Dermis lymphatic vessel endothelial cell (primary cell): ENCODE data around the gene JOSD1. TPM values are rescaled to one million over a fixed set of nuclear protein-coding genes. Genes with fewer than 3 reads are reported as not detected.

Experiments used
- total RNA-seq: library from RNA; depleted of rRNA; stranded (reverse); fragments of >200 nt; gene quantifications from 2 replicates; pipeline ENCODE4 v1.2.1, GENCODE V29; 2014

Gene JOSD1
- total RNA-seq: 76.0 and 84.6 TPM in 2 replicates

DNA sequence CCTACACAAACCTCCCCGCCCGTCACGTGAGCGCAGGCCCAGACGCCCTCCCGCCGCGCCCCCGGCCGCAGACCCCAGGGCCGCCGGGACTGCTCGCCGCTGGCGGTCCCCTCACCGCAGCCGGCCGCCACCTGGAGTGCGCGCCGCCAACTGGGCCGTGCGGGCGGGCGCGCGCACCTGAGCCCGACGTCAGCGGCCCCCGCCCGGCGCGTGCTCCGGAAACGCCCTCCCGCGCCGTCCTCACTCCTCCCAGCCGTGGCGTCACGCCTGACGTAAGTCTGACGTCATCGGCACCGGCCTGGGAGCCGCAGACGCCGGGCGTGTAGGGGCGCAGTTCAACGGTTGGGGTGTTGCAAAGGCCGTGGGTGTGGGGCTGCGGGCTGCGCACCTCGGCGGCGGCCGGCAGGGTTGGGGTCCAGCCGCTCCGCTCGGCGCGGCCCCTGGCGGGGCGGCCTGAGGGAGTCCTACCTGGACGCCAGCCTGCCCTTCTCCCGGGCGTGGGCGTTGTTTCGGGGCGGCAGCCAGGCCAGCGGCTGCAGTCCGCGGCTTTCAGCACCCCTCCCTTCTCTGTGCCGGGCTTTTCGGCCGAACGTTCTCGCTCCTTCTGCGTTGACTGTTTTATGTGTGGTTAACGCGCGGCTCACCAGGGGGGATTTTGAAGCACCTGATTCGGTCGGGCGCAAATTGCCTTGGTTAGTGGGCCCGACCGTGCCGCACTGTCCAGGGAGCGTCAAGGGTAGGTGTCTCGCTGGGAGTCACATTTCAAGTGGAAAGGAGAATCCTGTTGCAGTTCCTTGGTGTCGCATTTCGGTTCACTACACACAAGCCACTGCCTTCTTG lies at the start of gene JOSD1:
TSS of gene JOSD1 (minus strand) at position 155 of the 840 bp plus-strand sequence. CDS start 956 bp downstream, outside the sequence.

DNA sequence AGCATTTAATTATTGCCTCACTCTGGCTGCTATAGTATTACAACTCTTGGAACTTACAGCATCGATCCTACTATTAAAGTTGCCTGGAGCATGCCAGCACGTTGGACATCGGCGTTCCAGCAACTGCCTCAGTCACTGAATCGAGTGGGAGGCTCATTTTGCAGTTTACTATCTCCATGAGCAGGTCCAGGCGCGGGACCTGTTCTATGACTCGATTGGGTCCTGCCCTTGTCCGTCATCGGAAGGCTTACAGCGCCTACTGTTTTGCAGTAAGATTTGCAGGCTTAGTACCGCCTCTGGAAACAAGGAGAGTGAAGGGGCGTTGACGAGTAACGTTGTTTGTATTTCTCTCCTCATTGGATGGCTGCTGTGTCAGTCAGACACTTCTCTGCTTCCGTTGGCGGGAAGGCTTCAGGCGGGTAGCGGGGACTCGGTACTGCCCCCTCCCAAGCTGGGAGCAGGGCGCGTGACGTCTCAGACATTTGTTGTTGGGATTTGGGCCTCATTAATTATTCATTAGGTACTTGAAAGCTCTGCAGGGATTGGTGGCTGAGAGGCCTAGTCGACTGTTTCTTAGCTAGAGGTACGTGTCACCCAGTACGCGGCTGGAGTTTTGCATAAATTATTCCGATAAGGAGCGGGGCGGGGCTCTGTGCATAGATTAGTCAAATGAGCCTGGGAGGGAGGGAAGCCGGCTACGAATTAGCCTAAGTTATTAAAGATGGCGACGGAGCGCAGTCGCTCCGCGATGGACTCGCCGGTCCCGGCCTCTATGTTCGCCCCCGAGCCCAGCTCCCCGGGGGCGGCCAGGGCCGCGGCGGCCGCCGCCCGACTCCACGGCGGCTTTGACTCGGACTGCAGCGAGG lies 4.7 kb upstream of the JOSD1 start, which contains the start of gene GTPBP1:
TSS of gene GTPBP1 (plus strand) at position 710 of the 866 bp plus-strand sequence. CDS start at position 722, 12 bp downstream.

DNA sequence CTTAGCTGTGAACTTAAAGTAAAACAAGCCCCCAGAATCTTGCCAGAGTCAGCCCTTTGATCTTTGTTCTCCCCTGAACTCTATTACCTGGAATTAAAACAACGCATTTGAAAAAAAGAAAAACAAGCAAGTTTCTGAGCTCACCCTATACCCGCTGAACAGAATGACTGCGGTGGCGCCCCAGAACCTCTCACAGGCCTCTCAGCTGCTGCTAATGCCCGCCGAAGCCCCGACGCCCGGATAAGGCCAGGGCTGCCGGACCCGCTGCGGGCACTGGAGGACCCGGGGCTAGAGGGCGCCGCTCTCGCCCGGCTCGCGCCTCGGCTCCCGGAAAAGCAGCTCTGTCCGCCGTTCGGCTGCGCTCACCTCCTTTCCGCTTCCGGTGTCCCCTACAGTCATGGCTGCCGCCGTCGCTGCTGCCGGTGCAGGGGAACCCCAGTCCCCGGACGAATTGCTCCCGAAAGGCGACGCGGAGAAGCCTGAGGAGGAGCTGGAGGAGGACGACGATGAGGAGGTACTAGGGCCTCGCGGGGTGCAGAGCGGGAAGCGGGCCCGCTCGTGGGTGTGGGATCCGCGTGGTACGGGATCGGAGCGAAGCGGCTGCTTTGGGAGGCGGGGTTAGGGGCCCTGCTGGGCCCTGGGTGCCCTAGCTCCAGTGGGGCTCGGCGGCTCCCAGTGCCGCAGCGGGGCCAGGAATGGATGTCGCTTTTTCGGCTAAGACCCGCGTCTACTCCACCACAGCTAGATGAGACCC lies 19.0 kb downstream of the JOSD1 start, which contains the start of gene TOMM22:
TSS of gene TOMM22 (plus strand) at position 376 of the 754 bp plus-strand sequence. CDS start at position 398, 22 bp downstream.

DNA sequence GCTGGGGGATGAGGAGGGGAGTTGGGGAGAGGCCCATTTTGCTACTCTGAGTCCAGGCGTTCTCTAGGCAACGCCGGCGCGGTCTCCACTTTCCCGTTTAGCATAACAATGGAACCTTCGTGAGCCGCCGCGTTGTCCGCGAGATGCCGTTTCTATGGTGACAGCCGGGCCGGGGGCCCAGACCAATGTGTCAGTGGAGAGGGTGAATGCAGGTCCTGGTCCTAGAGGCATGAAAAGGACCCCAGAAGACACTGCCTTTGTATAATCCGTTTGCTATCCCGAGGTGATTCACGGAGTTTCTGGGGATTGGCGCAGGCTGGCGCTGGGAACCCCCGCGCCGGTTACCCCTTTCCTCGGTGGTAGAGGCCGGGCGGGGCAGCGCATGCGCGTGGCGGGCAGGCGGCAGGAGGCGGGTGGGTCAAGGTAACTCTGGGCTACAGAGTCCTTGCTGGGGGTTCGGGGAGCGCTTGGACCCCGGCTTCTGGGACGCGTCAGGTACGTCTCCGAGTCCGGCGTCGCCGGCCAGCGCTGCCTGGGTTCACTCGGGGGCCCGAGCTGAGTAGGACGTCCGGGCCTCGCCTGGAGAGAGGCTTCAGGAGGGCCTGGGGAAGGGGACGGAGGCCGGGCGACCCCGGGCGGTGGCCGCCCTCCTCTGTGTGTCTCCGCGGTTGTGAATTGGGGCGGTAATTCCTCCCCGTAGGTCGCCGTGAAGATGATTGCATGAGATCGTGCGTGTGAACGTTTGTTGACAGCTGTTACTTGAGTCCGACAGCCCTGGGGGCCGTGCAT lies 44.3 kb downstream of the JOSD1 start, which contains the start of the genes CBY1 and FAM227A:
TSS of gene CBY1 (plus strand) at position 383 of the 789 bp plus-strand sequence. CDS start 11,417 bp downstream, outside the sequence.
TSS of gene FAM227A (minus strand) at position 137 of the 789 bp plus-strand sequence. CDS start 6,224 bp downstream, outside the sequence.

Other genes starting within 250 kb of the JOSD1 start
- gene KCNJ4, start 245.7 kb downstream of the JOSD1 start, total RNA-seq: not detected in 2 replicates
- gene KDELR3, start 232.8 kb downstream of the JOSD1 start, total RNA-seq: 18.1 and 28.8 TPM in 2 replicates
- 291 and 453 TPM in 2 replicates for gene DDX17, start 194.6 kb downstream of the JOSD1 start, total RNA-seq
- 0.76 and 1.1 TPM in 2 replicates for gene DMC1, start 130.8 kb downstream of the JOSD1 start, total RNA-seq
- gene FAM227A, start 44.6 kb downstream of the JOSD1 start, total RNA-seq: 0.11 and 0.60 TPM in 2 replicates
- gene CBY1, start 44.3 kb downstream of the JOSD1 start, total RNA-seq: 17.2 and 17.8 TPM in 2 replicates
- gene TOMM22, start 19.0 kb downstream of the JOSD1 start, total RNA-seq: 73.8 and 78.2 TPM in 2 replicates
- gene GTPBP1, start 5.0 kb upstream of the JOSD1 start, total RNA-seq: 19.2 and 19.9 TPM in 2 replicates
- gene SUN2, start 55.1 kb upstream of the JOSD1 start, total RNA-seq: 106 and 114 TPM in 2 replicates
- gene DNAL4, start 93.2 kb upstream of the JOSD1 start, total RNA-seq: 14.7 and 17.0 TPM in 2 replicates
- gene NPTXR, start 143.1 kb upstream of the JOSD1 start, total RNA-seq: 0.09 and 0.11 TPM in 2 replicates
- 12.0 and 15.4 TPM in 2 replicates for gene CBX6, start 171.3 kb upstream of the JOSD1 start, total RNA-seq